Smooth muscle cell of the brain vasculature (primary cell): ENCODE data around the gene GAGE12H.
"Not testable (repeated sequence)": the region's sequence is repeated elsewhere in the genome, so short reads cannot be mapped to it uniquely, and the experiment has no call there.

Experiments used
- DNase-seq: peaks from one replicate; pipeline ENCODE4 v3.0.0-alpha.2; 2012; ENCODE audit warnings: low read depth, low spot score

The GAGE12H gene

GRCh38 chrX:49579649-49580048, at the start of gene GAGE12H:
TSS of gene GAGE12H (plus strand) at chrX:49579949. CDS start at chrX:49581104, 1,155 bp downstream.
- DNase-seq, result not testable (repeated sequence)

GRCh38 chrX:49531877-49532276, 47.9 kb upstream of the GAGE12H start, which contains the start of gene GAGE12C:
TSS of gene GAGE12C (plus strand) at chrX:49532177. CDS start at chrX:49533332, 1,155 bp downstream.
- not testable (repeated sequence) for DNase-seq

- not testable (repeated sequence) for DNase-seq
Measured at GRCh38 chrX:49541433-49541832, 38.3 kb upstream of the GAGE12H start, which contains the start of gene GAGE12D. TSS of gene GAGE12D (plus strand) at chrX:49541733. CDS start at chrX:49542888, 1,155 bp downstream.

GRCh38 chrX:49550989-49551388, 28.8 kb upstream of the GAGE12H start, which contains the start of gene GAGE12E:
TSS of gene GAGE12E (plus strand) at chrX:49551289. CDS start at chrX:49552444, 1,155 bp downstream.
- DNase-seq, result not testable (repeated sequence)

- DNase-seq, result not testable (repeated sequence)
Measured at GRCh38 chrX:49560542-49560941, 19.2 kb upstream of the GAGE12H start, which contains the start of gene GAGE12F. TSS of gene GAGE12F (plus strand) at chrX:49560842. CDS start at chrX:49561997, 1,155 bp downstream.

- not testable (repeated sequence) for DNase-seq
Measured at GRCh38 chrX:49568728-49569127, 11.0 kb upstream of the GAGE12H start.

GRCh38 chrX:49569152-49569551, 10.6 kb upstream of the GAGE12H start:
- not testable (repeated sequence) for DNase-seq

- DNase-seq, result not testable (repeated sequence)
Measured at GRCh38 chrX:49570100-49570499, 9.6 kb upstream of the GAGE12H start, which contains the start of gene GAGE12G. TSS of gene GAGE12G (plus strand) at chrX:49570400. CDS start at chrX:49571555, 1,155 bp downstream.

GRCh38 chrX:49589196-49589595, 9.4 kb downstream of the GAGE12H start, which contains the start of gene GAGE2A:
TSS of gene GAGE2A (plus strand) at chrX:49589496. CDS start at chrX:49590651, 1,155 bp downstream.
- DNase-seq, result not testable (repeated sequence)

GRCh38 chrX:49589769-49590478, 10.2 kb downstream of the GAGE12H start:
- DNase-seq, result not testable (repeated sequence)

- not testable (repeated sequence) for DNase-seq
Measured at GRCh38 chrX:49590488-49590887, 10.7 kb downstream of the GAGE12H start.

- DNase-seq, result not testable (repeated sequence)
Measured at GRCh38 chrX:49598720-49599119, 19.0 kb downstream of the GAGE12H start, which contains the start of gene GAGE1. TSS of gene GAGE1 (plus strand) at chrX:49599020. CDS start at chrX:49600175, 1,155 bp downstream.

GRCh38 chrX:49610718-49611310, 31.1 kb downstream of the GAGE12H start:
- no peak for DNase-seq

GRCh38 chrX:49618574-49618973, 38.8 kb downstream of the GAGE12H start:
- no peak for DNase-seq

- DNase-seq, result no peak
Measured at GRCh38 chrX:49627086-49627777, 47.5 kb downstream of the GAGE12H start.
